H9 (cell line): ENCODE measurements around the gene LZTFL1. TPM values are rescaled to one million over a fixed set of nuclear protein-coding genes. Genes with fewer than 3 reads are reported as not detected.

ENCODE experiments used
- DNase-seq: peaks from one replicate; pipeline ENCODE4 v3.0.0-alpha.2; 2017
- H2AFZ ChIP-seq: one replicate; pipeline ENCODE4 v1.6.1; 2013; ENCODE audit warnings: mild to moderate bottlenecking, low read length, control low read depth, moderate library complexity
- H2AK5ac ChIP-seq: 2 replicates; pipeline ENCODE4 v1.6.1; 2013; ENCODE audit warnings: low read length, control low read depth, mixed read lengths; ENCODE audit not compliant: insufficient read length
- H2BK120ac ChIP-seq: one replicate; pipeline ENCODE4 v1.6.1; 2013; ENCODE audit warnings: low read depth, mild to moderate bottlenecking, low read length, control low read depth, inconsistent platforms; ENCODE audit not compliant: poor library complexity, severe bottlenecking
- H2BK12ac ChIP-seq: 2 replicates; pipeline ENCODE4 v1.6.1; 2013; ENCODE audit warnings: low read length, control low read depth, mixed read lengths, low read depth; ENCODE audit not compliant: insufficient read length
- H2BK15ac ChIP-seq: 2 replicates; pipeline ENCODE4 v1.6.1; 2013; ENCODE audit warnings: low read depth, low read length, control low read depth
- H2BK20ac ChIP-seq: one replicate; pipeline ENCODE4 v1.6.1; 2013; ENCODE audit warnings: low read depth, mild to moderate bottlenecking, low read length, control low read depth, inconsistent platforms; ENCODE audit not compliant: poor library complexity, severe bottlenecking
- H2BK5ac ChIP-seq: 2 replicates; pipeline ENCODE4 v1.6.1; 2013; ENCODE audit warnings: low read length, control low read depth, mixed read lengths; ENCODE audit not compliant: insufficient read length
- H3K14ac ChIP-seq: 2 replicates; pipeline ENCODE4 v1.6.1; 2013; ENCODE audit warnings: low read length, control low read depth; ENCODE audit not compliant: insufficient read depth
- H3K18ac ChIP-seq: 2 replicates; pipeline ENCODE4 v1.6.1; 2013; ENCODE audit warnings: low read depth, mild to moderate bottlenecking, mixed read lengths, low read length, control low read depth; ENCODE audit not compliant: insufficient read length
- H3K23ac ChIP-seq: 2 replicates; pipeline ENCODE4 v1.6.1; 2013; ENCODE audit warnings: low read length, control low read depth, mixed read lengths, low read depth; ENCODE audit not compliant: insufficient read length
- H3K23me2 ChIP-seq: 2 replicates; pipeline ENCODE4 v1.6.1; 2013; ENCODE audit warnings: low read depth, mild to moderate bottlenecking, mixed read lengths, low read length, control low read depth; ENCODE audit not compliant: insufficient read length, poor library complexity, severe bottlenecking
- H3K27ac ChIP-seq: 2 replicates; pipeline ENCODE4 v1.5.1; 2013; ENCODE audit warnings: low read length, control low read depth, mixed read lengths, low read depth; ENCODE audit not compliant: insufficient read length
- H3K27me3 ChIP-seq: 2 replicates; pipeline ENCODE4 v1.6.1; 2013; ENCODE audit warnings: low read length, control low read depth, inconsistent platforms; ENCODE audit not compliant: insufficient read depth
- H3K4ac ChIP-seq: 2 replicates; pipeline ENCODE4 v1.6.1; 2013; ENCODE audit warnings: low read depth, mild to moderate bottlenecking, control low read depth, inconsistent platforms, low read length, moderate library complexity
- H3K4me1 ChIP-seq: 2 replicates; pipeline ENCODE4 v1.6.1; 2013; ENCODE audit warnings: low read length, control low read depth, inconsistent platforms; ENCODE audit not compliant: insufficient read depth
- H3K4me2 ChIP-seq: 2 replicates; pipeline ENCODE4 v1.6.1; 2013; ENCODE audit warnings: low read length, control low read depth, mixed read lengths; ENCODE audit not compliant: insufficient read length, insufficient read depth
- H3K56ac ChIP-seq: 2 replicates; pipeline ENCODE4 v1.6.1; 2013; ENCODE audit warnings: low read depth, mild to moderate bottlenecking, mixed read lengths, low read length, control low read depth; ENCODE audit not compliant: insufficient read length
- H3K79me1 ChIP-seq: 2 replicates; pipeline ENCODE4 v1.6.1; 2013; ENCODE audit warnings: low read depth, mild to moderate bottlenecking, moderate library complexity, low read length, control low read depth, inconsistent platforms; ENCODE audit not compliant: insufficient read depth, poor library complexity, severe bottlenecking
- H3K79me2 ChIP-seq: 2 replicates; pipeline ENCODE4 v1.6.1; 2013; ENCODE audit warnings: low read length, control low read depth, inconsistent platforms; ENCODE audit not compliant: insufficient read depth
- H3K9ac ChIP-seq: 2 replicates; pipeline ENCODE4 v1.6.1; 2013; ENCODE audit warnings: low read length, control low read depth, mixed read lengths; ENCODE audit not compliant: insufficient read length; ENCODE audit errors: extremely low read depth
- H3K9me3 ChIP-seq: one replicate; pipeline ENCODE4 v1.6.1; 2013; ENCODE audit warnings: low read depth, low read length, inconsistent platforms; ENCODE audit not compliant: control insufficient read depth
- H3T11ph ChIP-seq: one replicate; pipeline ENCODE4 v1.6.1; 2013; ENCODE audit warnings: mild to moderate bottlenecking, low read length, control low read depth, inconsistent platforms
- H4K20me1 ChIP-seq: one replicate; pipeline ENCODE4 v1.6.1; 2013; ENCODE audit not compliant: control insufficient read depth, insufficient read length, insufficient read depth
- H4K5ac ChIP-seq: 2 replicates; pipeline ENCODE4 v1.6.1; 2013; ENCODE audit warnings: low read depth, mild to moderate bottlenecking, mixed read lengths, low read length, control low read depth; ENCODE audit not compliant: insufficient read length
- H4K8ac ChIP-seq: replicated peaks from 2 replicates; pipeline ENCODE4 v1.6.1; 2013; ENCODE audit warnings: low read length, control low read depth, mixed read lengths, low read depth; ENCODE audit not compliant: insufficient read length
- H4K91ac ChIP-seq: 2 replicates; pipeline ENCODE4 v1.6.1; 2013; ENCODE audit warnings: low read depth, mild to moderate bottlenecking, moderate library complexity, mixed read lengths, low read length, control low read depth; ENCODE audit not compliant: insufficient read length
- H3K27ac Mint-ChIP-seq, 3 experiments: 2 replicates in 2 of 3; 3 replicates in 1 of 3; pipeline ENCODE4 v1.8.0; 2020 to 2021; ENCODE audit warnings: mixed read lengths in 3 of 3, mild to moderate bottlenecking in 1 of 3, moderate library complexity in 1 of 3
- H3K27me3 Mint-ChIP-seq: 2 replicates; pipeline ENCODE4 v1.8.0; 2021; ENCODE audit warnings: low read depth, mild to moderate bottlenecking, moderate library complexity, mixed read lengths
- H3K36me3 Mint-ChIP-seq, 3 experiments: 2 replicates in 2 of 3; 3 replicates in 1 of 3; pipeline ENCODE4 v1.8.0; 2020 to 2021; ENCODE audit warnings: low read depth in 3 of 3, mixed read lengths in 3 of 3; ENCODE audit not compliant: insufficient read depth in 1 of 3
- H3K4me1 Mint-ChIP-seq, 2 experiments: 2 replicates each; pipeline ENCODE4 v1.8.0; 2020; ENCODE audit warnings: mixed read lengths in 2 of 2
- H3K4me3 Mint-ChIP-seq, 2 experiments: 2 replicates in 1 of 2; 3 replicates in 1 of 2; pipeline ENCODE4 v1.8.0; 2020 to 2021; ENCODE audit warnings: mild to moderate bottlenecking in 2 of 2, mixed read lengths in 2 of 2, moderate library complexity in 1 of 2
- H3K9me3 Mint-ChIP-seq, 2 experiments: 2 replicates in 1 of 2; 3 replicates in 1 of 2; pipeline ENCODE4 v1.8.0; 2020; ENCODE audit warnings: mild to moderate bottlenecking in 2 of 2, mixed read lengths in 2 of 2, moderate library complexity in 1 of 2
- CTCF ChIP-seq: fragments of 200-600 bp; sonication (generic); conservative IDR thresholded peaks from 3 replicates; pipeline ENCODE4 v1.8.0; 2021; ENCODE audit warnings: antibody characterized with exemption, mild to moderate bottlenecking
- WGBS: extraction: QIAGEN DNeasy Blood & Tissue Kit; methylation state at CpG from one replicate; pipeline ENCODE4 v1.1.7; 2013; ENCODE audit warnings: missing lambda C conversion rate, low lambda C conversion rate, mixed read lengths; ENCODE audit not compliant: insufficient read length; ENCODE audit errors: extremely low coverage; 5-methylcytosine and 5-hydroxymethylcytosine counted together
- total RNA-seq: library from RNA; stranded (reverse); gene quantifications from 2 replicates; pipeline ENCODE4 v1.2.1, GENCODE V29; 2021

Gene LZTFL1
- total RNA-seq, 1 experiment from 2014 or later, result 12.2 TPM

- Histone ChIP-seq H2BK5ac (no peak overlapping the region), H3K56ac (no peak overlapping the region), H3K18ac (no peak overlapping the region), H3K27ac (no peak overlapping the region), H3K79me2 (no peaks in the 10 kb centered on the region), H4K8ac (no peak overlapping the region), H3K4ac (no peak overlapping the region), H2BK15ac (no peak overlapping the region), H2BK20ac (no peak overlapping the region), H3K79me1 (no peaks in the 10 kb centered on the region), H4K91ac (no peak overlapping the region), H3K23me2 (no peaks in the 10 kb centered on the region), H3K4me1 (no peaks in the 10 kb centered on the region), H2AK5ac (no peak overlapping the region), H2BK12ac (no peak overlapping the region), H3K27me3 (no peaks in the 10 kb centered on the region), H3T11ph (no peak overlapping the region), H3K9ac (no peak overlapping the region), H3K14ac (no peak overlapping the region), H4K20me1 (no peaks in the 10 kb centered on the region), H2BK120ac (no peak overlapping the region), H2AFZ (no peak overlapping the region), H4K5ac (no peak overlapping the region), H3K4me2 (no peak overlapping the region), H3K9me3 (no peaks in the 10 kb centered on the region), H3K23ac (no peak overlapping the region)
- Mint-ChIP-seq H3K4me1 (no peaks in the 10 kb centered on the region), H3K4me3 (no peak overlapping the region), H3K27me3 (no peaks in the 10 kb centered on the region), H3K9me3 (peaks cover 0 to 6% of the 10 kb centered on the region in 2 experiments; a peak in 2 of 5 replicates), H3K36me3 (peaks cover 0 to 4% (median 0%) of the 10 kb centered on the region in 3 experiments; a peak in 1 of 7 replicates), H3K27ac (no peak overlapping the region)
- no peak for DNase-seq
- no CpG with 5 or more reads among the region's 1 CpG for WGBS
- no peak for TF ChIP-seq CTCF
Observed at GRCh38 chr3:45821127-45821526, 20.8 kb downstream of the LZTFL1 start.
